ENCODE measurements around the gene RHBDD1. TPM values are rescaled to one million over a fixed set of nuclear protein-coding genes. Genes with fewer than 3 reads are reported as not detected.
A peak's percentile ranks its signal among the peaks of the same experiment; 100 is the strongest.

Gene RHBDD1
- total RNA-seq, 1 donor from 2014 or later: 32.7 TPM

DNA sequence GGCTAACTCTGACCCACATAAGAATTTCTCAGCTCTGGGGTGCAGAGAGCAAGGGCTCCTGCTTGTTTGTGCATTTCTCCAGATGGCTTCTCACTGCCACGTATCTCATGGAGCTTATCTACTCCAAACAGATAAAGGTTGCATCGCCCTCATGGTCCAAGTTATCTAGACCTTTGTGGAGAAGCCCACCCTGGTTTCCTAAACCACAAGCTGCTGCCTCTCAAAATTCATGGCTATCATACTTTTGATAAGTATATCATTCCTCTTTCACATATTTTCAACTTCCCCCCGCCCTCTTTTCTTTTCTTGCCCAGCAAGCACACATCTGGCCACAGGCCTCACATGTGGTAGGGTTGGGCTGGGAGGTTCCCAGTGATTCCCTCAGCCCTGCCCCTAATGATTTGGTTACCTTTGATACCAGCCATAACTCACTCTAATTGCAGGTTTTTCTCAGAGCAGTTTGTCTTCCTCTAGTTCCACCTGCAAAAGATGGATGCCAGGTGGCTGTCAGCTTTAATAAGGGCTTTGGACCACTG, 146.0 kb downstream of the RHBDD1 start:
- H3K36me3 Mint-ChIP-seq (ENCODE audit: insufficient read depth): no peaks in the 10 kb centered on the region
- H3K4me1 Mint-ChIP-seq (ENCODE audit: low read depth): peaks cover 11% of the 10 kb centered on the region
- H3K4me3 Mint-ChIP-seq (ENCODE audit: low read depth): no peak overlapping the region
- no peak for DNase-seq (ENCODE audit: low spot score, unreplicated experiment)
- no peak overlapping the region for H3K27ac Mint-ChIP-seq
- TF ChIP-seq, protein P1, sequence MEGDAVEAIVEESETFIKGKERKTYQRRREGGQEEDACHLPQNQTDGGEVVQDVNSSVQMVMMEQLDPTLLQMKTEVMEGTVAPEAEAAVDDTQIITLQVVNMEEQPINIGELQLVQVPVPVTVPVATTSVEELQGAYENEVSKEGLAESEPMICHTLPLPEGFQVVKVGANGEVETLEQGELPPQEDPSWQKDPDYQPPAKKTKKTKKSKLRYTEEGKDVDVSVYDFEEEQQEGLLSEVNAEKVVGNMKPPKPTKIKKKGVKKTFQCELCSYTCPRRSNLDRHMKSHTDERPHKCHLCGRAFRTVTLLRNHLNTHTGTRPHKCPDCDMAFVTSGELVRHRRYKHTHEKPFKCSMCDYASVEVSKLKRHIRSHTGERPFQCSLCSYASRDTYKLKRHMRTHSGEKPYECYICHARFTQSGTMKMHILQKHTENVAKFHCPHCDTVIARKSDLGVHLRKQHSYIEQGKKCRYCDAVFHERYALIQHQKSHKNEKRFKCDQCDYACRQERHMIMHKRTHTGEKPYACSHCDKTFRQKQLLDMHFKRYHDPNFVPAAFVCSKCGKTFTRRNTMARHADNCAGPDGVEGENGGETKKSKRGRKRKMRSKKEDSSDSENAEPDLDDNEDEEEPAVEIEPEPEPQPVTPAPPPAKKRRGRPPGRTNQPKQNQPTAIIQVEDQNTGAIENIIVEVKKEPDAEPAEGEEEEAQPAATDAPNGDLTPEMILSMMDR (IDR thresholded peaks at IDR 0.05; ENCODE audit: unreplicated experiment): no peak
- no peaks in the 10 kb centered on the region for H3K9me3 Mint-ChIP-seq (ENCODE audit: low read depth)
- no peaks in the 10 kb centered on the region for H3K27me3 Mint-ChIP-seq

DNA sequence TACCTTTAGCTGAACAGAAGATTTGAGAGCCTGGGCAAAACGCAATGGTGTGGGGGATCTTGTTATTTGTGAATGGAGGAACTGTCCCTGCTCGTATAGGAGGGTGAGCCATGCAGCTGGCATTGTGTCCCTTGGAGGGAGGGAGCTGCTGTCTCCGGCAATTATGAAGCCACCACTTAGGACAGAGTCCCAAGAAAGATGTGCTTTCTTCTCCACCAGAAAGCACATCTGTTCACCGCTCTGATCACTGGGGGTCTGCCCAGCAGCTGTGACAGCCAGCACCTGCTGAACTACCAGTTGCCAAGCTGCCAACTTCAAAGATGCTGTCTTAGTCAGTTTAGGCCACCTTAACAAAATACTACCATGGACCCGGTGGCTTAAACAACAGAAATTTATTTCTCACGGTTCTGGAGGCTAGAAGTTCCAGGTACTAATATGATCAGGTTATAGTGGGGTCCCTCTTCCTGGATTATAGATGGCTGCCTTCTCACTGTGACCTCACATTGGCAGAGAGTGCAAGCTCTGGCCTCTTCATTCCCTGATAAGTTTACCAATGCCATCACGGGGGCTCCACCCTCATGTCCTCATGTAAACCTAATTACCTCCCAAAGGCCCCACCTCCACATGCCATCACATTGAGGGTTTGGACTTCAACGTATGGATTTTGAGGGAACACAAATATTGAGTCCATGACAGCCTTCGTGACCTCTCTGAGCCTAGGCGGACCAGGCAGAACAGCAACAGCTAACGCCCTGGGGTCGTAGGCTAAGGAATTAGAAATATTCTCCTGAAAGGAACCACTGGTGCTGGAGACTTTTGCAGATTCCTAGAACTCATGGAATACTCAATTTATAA, 148.3 kb downstream of the RHBDD1 start:
- Mint-ChIP-seq H3K4me3 (ENCODE audit: low read depth) (no peak overlapping the region), H3K27ac (no peak overlapping the region), H3K27me3 (no peaks in the 10 kb centered on the region), H3K9me3 (ENCODE audit: low read depth) (no peaks in the 10 kb centered on the region), H3K36me3 (ENCODE audit: insufficient read depth) (no peaks in the 10 kb centered on the region), H3K4me1 (ENCODE audit: low read depth) (peaks cover 11% of the 10 kb centered on the region)
- no peak for DNase-seq (ENCODE audit: low spot score, unreplicated experiment)
- TF ChIP-seq, protein P1 (IDR thresholded peaks at IDR 0.05; ENCODE audit: unreplicated experiment): no peak

DNA sequence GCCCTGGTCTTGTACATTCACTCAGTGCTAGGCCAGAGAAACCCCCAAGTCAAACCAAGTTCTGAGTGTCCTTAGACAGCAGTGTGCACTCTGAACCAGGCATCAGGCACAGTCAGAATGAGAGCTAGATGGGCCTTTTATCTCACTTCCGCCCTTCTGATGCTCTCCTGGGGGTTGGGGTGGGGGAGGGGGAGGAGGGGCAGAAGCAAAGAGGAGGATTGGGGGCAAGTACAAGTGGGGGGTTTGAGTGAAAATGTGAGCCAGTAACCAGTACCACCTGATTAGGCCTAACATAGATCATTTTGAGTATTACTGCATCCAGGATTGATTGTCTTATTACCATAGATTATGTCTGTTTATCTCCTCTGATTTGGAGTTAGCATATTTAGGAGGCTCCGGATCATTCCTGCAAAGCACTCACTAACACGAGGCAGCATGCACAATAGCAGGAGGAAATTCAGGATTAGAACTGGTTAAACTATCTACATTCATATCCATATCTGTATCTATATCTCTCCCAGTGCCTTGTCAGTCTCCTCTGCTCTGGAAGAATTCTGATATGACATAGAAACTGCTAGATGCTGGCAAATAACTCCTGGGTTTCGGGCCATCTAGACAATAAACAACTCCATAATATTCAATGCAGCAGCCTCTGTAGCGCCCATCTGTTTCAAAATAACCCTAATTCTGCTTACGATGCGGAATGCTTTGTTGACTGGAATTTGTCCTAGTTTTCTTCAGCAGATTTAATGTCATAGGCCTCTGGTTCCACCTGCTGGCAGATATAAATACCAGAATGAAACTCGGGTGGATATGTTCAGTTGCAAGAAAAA, 149.1 kb downstream of the RHBDD1 start:
- peak; percentile 11 for DNase-seq (ENCODE audit: low spot score, unreplicated experiment)
- H3K27me3 Mint-ChIP-seq: no peaks in the 10 kb centered on the region
- TF ChIP-seq, protein P1 (IDR thresholded peaks at IDR 0.05; ENCODE audit: unreplicated experiment): peak; percentile 74
- no peaks in the 10 kb centered on the region for H3K36me3 Mint-ChIP-seq (ENCODE audit: insufficient read depth)
- H3K4me1 Mint-ChIP-seq (ENCODE audit: low read depth): peaks cover 11% of the 10 kb centered on the region
- H3K9me3 Mint-ChIP-seq (ENCODE audit: low read depth): no peaks in the 10 kb centered on the region
- H3K27ac Mint-ChIP-seq: no peak overlapping the region
- no peak overlapping the region for H3K4me3 Mint-ChIP-seq (ENCODE audit: low read depth)

DNA sequence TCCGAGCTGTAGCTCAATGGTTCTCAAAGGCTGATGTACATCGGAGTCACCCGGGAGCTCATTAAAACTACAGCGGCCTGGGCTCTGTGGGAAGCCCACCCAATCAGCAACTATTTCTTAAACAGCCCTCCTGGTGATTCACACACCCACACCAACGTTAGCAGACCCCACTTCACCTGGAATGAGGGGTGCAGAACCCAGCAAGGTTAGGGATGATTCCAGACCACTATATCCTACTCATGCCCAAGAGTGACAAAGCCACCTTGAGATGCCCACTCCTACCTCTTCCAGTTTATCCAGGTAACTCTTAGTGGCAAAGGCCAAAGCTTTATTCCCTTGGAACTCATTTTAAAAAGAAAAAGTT, 149.7 kb downstream of the RHBDD1 start:
- Mint-ChIP-seq H3K27ac (no peak overlapping the region), H3K9me3 (ENCODE audit: low read depth) (no peaks in the 10 kb centered on the region), H3K36me3 (ENCODE audit: insufficient read depth) (no peaks in the 10 kb centered on the region), H3K27me3 (no peaks in the 10 kb centered on the region), H3K4me1 (ENCODE audit: low read depth) (peaks cover 11% of the 10 kb centered on the region), H3K4me3 (ENCODE audit: low read depth) (no peak overlapping the region)
- TF ChIP-seq, protein P1 (IDR thresholded peaks at IDR 0.05; ENCODE audit: unreplicated experiment): no peak
- DNase-seq (ENCODE audit: low spot score, unreplicated experiment): no peak

DNA sequence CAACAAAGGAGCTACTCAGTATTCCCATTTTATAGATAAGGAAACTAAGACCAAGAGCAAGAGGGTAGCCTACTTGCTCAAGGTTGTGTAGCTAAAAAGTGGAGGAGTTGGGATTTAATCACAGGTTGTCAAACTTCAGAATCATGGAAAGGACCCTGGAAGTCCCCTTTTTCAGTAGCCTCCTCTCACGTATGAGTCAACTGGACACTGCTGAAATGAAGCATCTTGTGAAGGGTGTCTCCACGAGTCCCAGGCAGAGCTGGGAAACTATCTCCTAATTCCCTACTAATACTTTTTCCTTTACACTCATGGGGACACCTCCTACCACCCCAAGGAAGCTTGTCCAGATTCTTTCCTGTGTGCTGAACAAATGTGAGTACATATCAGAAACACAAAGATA, 155.8 kb downstream of the RHBDD1 start:
- Mint-ChIP-seq H3K27me3 (no peaks in the 10 kb centered on the region), H3K36me3 (ENCODE audit: insufficient read depth) (peaks cover 7% of the 10 kb centered on the region), H3K4me3 (ENCODE audit: low read depth) (no peak overlapping the region), H3K4me1 (ENCODE audit: low read depth) (no peaks in the 10 kb centered on the region), H3K27ac (no peak overlapping the region), H3K9me3 (ENCODE audit: low read depth) (no peaks in the 10 kb centered on the region)
- TF ChIP-seq, protein P1 (IDR thresholded peaks at IDR 0.05; ENCODE audit: unreplicated experiment): no peak
- no peak for DNase-seq (ENCODE audit: low spot score, unreplicated experiment)

Data from progenitor cell of endocrine pancreas (in vitro differentiated cells).